SK-N-MC (cell line): Measurements from ENCODE around the gene USP7.

Experiments used
- EZH2 ChIP-seq: fragments of 200-600 bp; sonication (generic); IDR thresholded peaks from one replicate; pipeline ENCODE4 v1.6.1; 2017; ENCODE audit warnings: antibody characterized with exemption
- FOXP2 ChIP-seq: optimal IDR thresholded peaks from 2 replicates; pipeline ENCODE3; 2011; ENCODE audit warnings: mild to moderate bottlenecking, moderate library complexity; ENCODE audit not compliant: insufficient read depth; ENCODE audit errors: extremely low read length, control extremely low read depth
- POLR2AphosphoS5 ChIP-seq: IDR thresholded peaks from 2 replicates; pipeline ENCODE4 v1.6.1; 2012; ENCODE audit warnings: mild to moderate bottlenecking, low read depth, low read length, borderline replicate concordance

GRCh38 chr16:8957063-8957397 is 6.7 kb downstream of the USP7 start:
- TF ChIP-seq POLR2AphosphoS5, result no peak
- no peak for TF ChIP-seq EZH2
- TF ChIP-seq FOXP2, result no peak
